COLO829 (cell line): Measurements from ENCODE around the gene ZNF362.
"Not testable (repeated sequence)": the region's sequence is repeated elsewhere in the genome, so short reads cannot be mapped to it uniquely, and the experiment has no call there.

Experiments
- DNase-seq: peaks from one replicate; pipeline ENCODE4 v3.0.0; 2012; ENCODE audit warnings: low spot score

ZNF362 gene, protein sequence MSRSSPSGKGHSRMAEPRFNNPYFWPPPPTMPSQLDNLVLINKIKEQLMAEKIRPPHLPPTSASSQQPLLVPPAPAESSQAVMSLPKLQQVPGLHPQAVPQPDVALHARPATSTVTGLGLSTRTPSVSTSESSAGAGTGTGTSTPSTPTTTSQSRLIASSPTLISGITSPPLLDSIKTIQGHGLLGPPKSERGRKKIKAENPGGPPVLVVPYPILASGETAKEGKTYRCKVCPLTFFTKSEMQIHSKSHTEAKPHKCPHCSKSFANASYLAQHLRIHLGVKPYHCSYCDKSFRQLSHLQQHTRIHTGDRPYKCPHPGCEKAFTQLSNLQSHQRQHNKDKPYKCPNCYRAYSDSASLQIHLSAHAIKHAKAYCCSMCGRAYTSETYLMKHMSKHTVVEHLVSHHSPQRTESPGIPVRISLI

GRCh38 chr1:33256471-33257206 is at the start of gene ZNF362:
Gene ZNF362, plus strand, starts transcription at chr1:33256492. Its CDS starts 14,083 bp downstream, at chr1:33270575.
- peak; percentile 23 for DNase-seq

- no peak for DNase-seq
Observed at GRCh38 chr1:33211972-33212371, 44.3 kb upstream of the ZNF362 start.

DNA sequence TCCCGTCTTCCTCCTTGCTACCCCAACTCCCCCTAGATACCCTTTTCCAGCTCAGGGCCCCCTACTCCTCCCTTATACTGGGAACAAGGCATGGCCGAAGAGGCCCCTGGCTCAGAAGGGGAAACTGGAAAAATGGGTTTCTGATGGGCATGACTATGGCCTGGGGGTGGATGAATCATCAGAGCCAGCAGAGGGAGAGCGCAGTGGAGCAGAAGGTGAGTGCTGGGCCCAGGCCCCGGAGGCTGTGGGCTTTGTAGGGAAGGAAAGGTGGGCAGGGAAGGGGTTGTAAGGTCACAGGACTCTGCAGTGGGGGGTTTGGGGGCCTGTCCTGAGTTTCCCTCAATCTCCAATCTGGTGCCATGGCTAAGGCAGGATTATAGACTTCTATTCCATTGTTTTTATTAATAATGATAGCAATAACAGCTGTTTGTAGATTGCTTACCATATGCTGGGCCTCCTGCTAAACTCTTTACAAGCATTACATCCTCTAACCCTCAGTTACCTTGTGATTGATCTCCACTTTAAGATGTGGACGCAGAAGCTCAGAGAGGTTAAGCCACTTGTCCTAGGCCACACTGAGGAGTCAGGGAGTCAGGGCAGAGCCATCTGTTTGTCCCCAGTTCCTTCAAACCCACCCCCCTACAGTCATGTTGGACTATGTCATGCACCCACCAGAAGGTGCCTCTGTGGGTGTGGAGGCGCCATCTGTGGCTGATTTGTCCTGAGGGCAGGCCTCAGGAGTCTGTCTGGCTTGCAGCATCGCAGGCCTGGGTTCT is 36.2 kb upstream of the ZNF362 start:
- DNase-seq = peak; percentile 68

- no peak for DNase-seq
Observed at GRCh38 chr1:33220676-33221384, 35.5 kb upstream of the ZNF362 start.

DNA sequence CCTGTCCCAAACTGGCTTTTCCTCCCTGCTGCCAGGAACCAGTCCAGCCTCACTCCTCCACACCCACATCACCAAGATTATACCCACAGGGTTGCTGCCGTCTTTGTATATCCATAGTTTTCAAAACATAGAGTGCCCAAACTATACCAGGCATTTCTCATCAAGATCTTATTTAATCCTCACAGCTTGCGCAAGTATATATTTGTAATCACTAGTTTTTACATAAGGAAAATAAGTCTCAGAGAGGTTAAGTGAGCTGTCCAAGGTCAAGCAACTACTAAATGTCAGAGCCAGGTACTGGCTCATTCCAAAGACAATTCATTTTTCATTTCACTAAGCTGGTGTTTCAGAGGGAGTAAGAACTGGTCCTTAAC is 34.9 kb upstream of the ZNF362 start:
- DNase-seq = no peak

GRCh38 chr1:33222381-33222780 is 33.9 kb upstream of the ZNF362 start:
- DNase-seq = no peak

DNA sequence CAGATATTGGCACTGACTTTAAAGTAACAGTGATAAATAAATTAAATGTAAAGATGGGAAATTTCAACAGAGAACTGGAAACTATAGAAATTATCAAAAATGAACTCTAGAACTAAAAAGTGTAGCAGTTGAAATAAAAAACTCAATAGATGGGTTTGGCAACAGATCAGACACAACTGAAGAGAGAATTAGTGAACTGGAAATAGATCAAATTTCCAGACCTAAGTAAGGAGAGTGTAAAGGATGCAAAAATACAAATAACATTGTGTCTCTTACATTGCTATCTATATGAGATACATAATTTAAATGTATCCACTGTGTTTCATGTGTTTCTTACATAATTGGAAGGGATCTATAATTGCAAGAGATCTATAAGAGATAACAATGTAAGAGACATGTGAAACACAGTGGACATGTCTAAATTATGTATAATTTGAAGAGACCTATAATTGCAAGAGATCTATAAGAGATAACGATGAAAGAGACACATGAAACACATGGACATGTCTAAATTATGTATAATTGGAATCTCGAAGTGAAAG is 32.1 kb upstream of the ZNF362 start:
- DNase-seq = no peak

GRCh38 chr1:33225586-33225985 is 30.7 kb upstream of the ZNF362 start:
- DNase-seq = no peak

DNA sequence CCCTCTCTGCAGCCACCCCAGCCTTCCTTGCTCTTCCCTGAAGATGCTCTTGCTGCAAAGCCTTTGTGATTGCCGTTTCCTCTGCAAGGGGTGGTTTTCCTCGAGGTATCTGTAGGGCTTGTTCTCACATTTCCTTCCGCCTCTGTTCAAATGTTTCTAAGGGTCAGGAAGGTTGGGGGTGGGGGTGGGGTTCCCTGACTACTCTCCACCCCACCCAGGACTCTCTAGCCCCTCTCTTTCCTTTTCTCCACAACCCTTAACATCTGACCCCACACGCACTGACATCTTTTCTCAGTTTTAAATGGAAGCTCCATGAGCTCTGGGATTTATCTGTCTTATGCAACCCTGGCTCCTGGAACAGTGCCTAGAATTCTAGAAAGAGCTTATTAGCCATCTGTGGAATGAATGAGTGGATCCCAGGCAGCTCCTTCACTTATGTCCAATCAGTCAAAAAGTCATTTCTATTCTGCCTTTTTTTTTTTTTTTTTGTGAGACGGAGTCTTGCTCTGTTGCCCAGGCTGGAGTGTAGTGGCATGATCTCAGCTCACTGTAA is 27.3 kb upstream of the ZNF362 start:
- no peak for DNase-seq

GRCh38 chr1:33231166-33231565 is 25.1 kb upstream of the ZNF362 start:
- DNase-seq = no peak

DNA sequence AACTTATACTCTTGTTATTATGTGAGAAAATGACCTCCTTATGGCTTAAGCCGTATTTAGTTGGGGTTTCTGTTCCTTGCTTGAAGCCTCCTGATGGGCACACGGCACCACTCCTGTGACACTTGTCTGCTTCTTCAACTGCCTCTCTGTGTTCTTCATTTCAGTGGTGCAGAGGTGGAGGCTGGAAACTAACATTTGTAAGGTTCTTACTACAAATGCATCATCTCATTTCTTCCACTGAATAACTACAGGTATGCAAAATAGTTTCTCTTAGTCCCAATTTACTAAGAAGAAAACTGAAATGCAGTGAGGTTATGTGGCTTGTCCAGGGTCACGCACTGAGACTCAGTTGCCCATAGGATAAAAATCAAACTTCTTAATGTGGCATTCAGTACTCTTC is 23.6 kb upstream of the ZNF362 start:
- DNase-seq = no peak

DNA sequence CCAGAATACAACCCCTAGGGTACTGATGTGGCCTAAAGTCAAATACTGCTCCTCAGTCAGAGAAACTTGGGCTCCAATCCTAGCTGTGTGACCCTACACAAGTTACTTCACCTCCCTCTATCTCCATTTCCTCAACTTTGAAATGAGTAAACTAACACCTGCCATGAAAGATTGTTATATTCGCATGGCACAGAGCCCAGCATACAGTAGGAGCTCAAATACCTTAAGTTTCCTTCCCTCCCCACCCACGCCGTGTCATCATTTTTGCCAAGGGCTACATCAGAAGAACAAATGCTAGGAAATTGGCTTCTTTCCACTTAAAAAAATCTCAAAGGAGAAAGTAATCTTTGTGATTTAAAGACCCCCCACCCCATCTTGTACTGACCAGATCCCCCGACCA is 22.2 kb upstream of the ZNF362 start:
- no peak for DNase-seq

DNA sequence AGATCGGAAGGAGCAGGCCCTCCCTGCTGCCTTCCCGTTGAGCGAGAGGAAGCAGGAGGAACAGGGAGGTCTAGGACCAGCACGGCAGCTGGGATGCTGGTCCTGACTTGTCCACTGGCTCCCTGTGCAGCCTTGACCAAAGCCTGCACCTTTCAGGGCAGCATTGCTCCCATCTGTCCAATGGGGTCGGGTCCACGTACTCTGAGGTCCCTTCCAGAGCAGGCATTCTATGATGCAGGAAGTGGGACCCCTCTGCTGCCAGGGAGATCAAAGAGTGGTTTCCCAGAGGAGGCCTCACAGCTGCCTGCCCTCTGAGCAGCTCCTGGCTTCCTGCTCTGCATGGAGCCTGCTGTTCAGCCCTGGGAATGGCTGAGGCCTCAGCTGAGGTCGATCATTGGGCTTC is 21.7 kb upstream of the ZNF362 start:
- no peak for DNase-seq

DNA sequence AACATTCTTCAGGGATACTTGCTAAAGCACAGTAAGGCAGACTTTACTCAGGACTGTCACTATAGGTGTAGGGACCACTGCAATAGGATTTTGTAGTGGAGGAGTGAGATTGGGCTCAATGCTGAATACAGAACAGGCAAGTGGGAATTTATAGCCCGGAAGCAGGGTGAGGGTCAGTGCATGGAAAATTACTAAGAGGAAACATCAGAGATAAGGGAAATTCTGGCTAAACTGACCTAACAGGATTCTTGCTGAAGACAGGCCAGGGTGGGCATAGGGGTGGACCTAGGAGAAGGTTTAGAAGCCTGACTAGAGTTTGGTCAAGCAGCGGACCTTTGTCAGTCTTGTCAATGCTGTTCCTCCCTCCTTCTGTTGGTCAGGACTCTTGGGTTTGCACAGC is 20.8 kb upstream of the ZNF362 start:
- no peak for DNase-seq

DNA sequence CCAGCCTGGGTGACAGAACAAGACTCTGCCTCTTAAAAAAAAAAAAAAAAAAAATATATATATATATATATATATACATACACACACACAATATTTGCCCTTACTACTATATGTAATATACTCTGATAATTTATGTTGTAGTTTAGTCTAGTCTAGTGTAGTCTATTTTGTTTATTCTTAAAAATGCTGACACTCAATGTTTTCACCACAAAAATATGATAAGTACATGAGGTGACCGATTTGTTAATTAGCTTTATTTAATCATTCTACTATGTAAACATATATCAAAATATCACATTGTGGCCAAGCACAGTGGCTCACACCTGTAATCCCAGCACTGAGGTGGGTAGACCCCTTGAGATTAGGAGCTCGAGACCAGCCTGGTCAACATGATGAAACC is 19.8 kb upstream of the ZNF362 start:
- DNase-seq = no peak

- no peak for DNase-seq
Observed at GRCh38 chr1:33237579-33237978, 18.7 kb upstream of the ZNF362 start.

GRCh38 chr1:33238194-33238724 is 18.0 kb upstream of the ZNF362 start:
- not testable (repeated sequence) for DNase-seq

DNA sequence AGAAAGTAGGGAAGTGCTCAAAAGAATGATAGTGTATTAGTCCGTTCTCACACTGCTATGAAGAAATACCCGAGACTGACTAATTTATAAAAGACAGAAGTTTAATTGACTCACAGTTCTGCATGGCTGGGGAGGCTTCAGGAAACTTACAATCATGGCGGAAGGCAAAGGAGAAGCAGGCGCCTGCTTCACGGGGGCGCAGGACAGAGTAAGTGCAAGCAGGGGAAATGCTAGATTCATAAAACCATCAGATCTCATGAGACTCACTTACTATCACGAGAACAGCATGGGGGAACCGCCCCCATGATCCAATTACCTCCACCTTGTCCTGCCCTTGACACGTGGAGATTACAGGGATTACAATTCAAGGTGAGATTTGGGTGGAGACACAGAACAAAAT is 16.9 kb upstream of the ZNF362 start:
- not testable (repeated sequence) for DNase-seq

DNA sequence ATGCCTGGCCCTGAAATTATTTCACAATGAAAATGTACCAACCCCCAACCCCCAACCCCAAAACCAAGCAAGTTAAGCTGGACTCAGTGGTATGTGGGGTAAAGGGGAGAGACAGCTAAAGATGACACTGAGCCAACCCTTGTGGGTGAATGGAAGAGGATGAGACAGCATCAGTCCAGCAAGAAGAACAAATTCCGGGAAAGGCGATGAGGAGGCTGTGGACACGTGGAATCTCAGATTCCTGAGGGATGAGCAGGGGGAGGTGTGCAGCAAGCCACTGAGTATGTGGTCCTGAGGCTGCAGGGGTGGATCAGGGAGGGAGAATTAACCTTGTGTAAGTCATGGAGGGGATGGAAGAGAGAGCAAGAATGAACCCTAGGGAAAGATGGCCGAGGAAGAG is 14.4 kb upstream of the ZNF362 start:
- no peak for DNase-seq

GRCh38 chr1:33242652-33243051 is 13.6 kb upstream of the ZNF362 start:
- DNase-seq = no peak

DNA sequence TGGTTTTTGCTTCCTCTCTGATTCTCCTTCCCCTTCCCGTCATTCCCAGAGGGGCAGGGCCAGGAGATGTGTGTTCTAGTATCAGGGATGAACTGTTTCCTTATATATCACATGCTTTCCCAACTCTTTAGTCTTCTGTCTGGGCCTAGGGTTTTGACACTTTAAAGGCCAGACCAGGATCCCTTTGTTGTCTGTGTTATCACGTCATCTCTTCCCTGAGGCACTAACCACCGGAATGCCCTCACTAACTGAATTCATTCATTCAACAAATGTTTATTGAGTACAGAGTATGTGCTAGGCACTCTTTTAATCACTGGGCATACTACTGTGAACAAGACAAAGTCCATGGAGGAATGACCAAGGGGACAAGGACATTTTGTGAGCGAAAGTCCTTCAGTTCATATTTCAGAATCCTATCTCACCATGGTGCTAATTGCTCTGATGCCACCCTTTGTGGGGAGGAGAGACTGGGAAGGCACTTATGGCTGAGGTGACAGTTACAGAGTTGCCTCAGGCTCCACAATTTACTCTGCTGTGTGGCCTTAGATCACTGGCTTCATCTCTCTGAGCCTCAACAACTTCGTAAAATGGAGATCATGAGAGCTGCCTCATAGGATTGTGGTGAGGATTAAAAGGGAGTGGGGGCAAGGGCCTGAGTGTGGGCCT is 12.0 kb upstream of the ZNF362 start:
- DNase-seq = peak; percentile 95
